DOHH2 (cell line): ENCODE results near the gene TSHZ2.

Source experiments
- H3F3A ChIP-seq: fragments of 200-600 bp; sonication (generic), shearing (Covaris generic); 2 replicates; pipeline ENCODE4 v1.6.0; 2016; ENCODE audit warnings: antibody characterized with exemption, mild to moderate bottlenecking; ENCODE audit not compliant: control insufficient read depth, insufficient read depth
- H3K27ac ChIP-seq: fragments of 200-600 bp; sonication (generic); 2 replicates; pipeline ENCODE4 v1.5.1; 2014; ENCODE audit warnings: low read depth, mild to moderate bottlenecking, low read length, moderate library complexity
- H3K27me3 ChIP-seq: fragments of 200-600 bp; sonication (generic); 2 replicates; pipeline ENCODE4 v1.6.1; 2014; ENCODE audit warnings: mild to moderate bottlenecking, low read length, mixed read lengths; ENCODE audit not compliant: control insufficient read depth
- H3K36me3 ChIP-seq: fragments of 200-600 bp; sonication (generic); 2 replicates; pipeline ENCODE4 v1.6.1; 2014; ENCODE audit warnings: mild to moderate bottlenecking, low read length, moderate library complexity, mixed read lengths; ENCODE audit not compliant: control insufficient read depth
- H3K4me1 ChIP-seq: fragments of 200-600 bp; sonication (generic); 2 replicates; pipeline ENCODE4 v1.6.1; 2014; ENCODE audit warnings: mild to moderate bottlenecking, low read length, mixed read lengths; ENCODE audit not compliant: control insufficient read depth
- H3K4me2 ChIP-seq: fragments of 200-600 bp; sonication (generic); 2 replicates; pipeline ENCODE4 v1.6.0; 2014; ENCODE audit warnings: mild to moderate bottlenecking, low read length, moderate library complexity
- H3K4me3 ChIP-seq: fragments of 200-600 bp; sonication (generic); 2 replicates; pipeline ENCODE4 v1.5.1; 2014; ENCODE audit warnings: mild to moderate bottlenecking, low read length, mixed read lengths
- H3K79me2 ChIP-seq: fragments of 200-600 bp; sonication (generic); 2 replicates; pipeline ENCODE4 v1.6.1; 2014; ENCODE audit warnings: mild to moderate bottlenecking, low read length, mixed read lengths; ENCODE audit not compliant: control insufficient read depth
- H3K9me2 ChIP-seq: fragments of 200-600 bp; sonication (generic); replicated peaks from 2 replicates; pipeline ENCODE4 v1.6.1; 2014; ENCODE audit warnings: mild to moderate bottlenecking, low read length, mixed read lengths; ENCODE audit not compliant: control insufficient read depth
- H3K9me3 ChIP-seq: fragments of 200-600 bp; sonication (generic); 2 replicates; pipeline ENCODE4 v1.6.1; 2014; ENCODE audit warnings: antibody characterized with exemption, low read length, mixed read lengths; ENCODE audit not compliant: control insufficient read depth, insufficient read depth
- H4K20me1 ChIP-seq: fragments of 200-600 bp; sonication (generic); 2 replicates; pipeline ENCODE4 v1.6.0; 2014; ENCODE audit warnings: low read depth, mild to moderate bottlenecking, antibody characterized with exemption, low read length, moderate library complexity; ENCODE audit not compliant: control insufficient read depth, insufficient read depth
- CTCF ChIP-seq: fragments of 200-600 bp; sonication (generic); IDR thresholded peaks from one replicate; pipeline ENCODE4 v1.5.1; 2014; ENCODE audit warnings: antibody characterized with exemption, mild to moderate bottlenecking, low read depth, low read length; ENCODE audit not compliant: poor library complexity, severe bottlenecking
- EZH2phosphoT487 ChIP-seq: fragments of 200-600 bp; sonication (generic); IDR thresholded peaks from 2 replicates; pipeline ENCODE4 v1.6.1; 2017; ENCODE audit warnings: borderline replicate concordance, mild to moderate bottlenecking, antibody characterized with exemption, low read length, moderate library complexity, mixed read lengths

TSHZ2 gene

GRCh38 chr20:53423587-53424146, 451.5 kb downstream of the TSHZ2 start:
- TF ChIP-seq CTCF (no peak), EZH2phosphoT487 (no peak)
- no peaks in the 10 kb centered on the region for H3K9me3 ChIP-seq
- H3K4me2 ChIP-seq = no peak overlapping the region
- no peaks in the 10 kb centered on the region for H3K9me2 ChIP-seq
- no peak overlapping the region for H3K27ac ChIP-seq
- H3K36me3 ChIP-seq = no peaks in the 10 kb centered on the region
- no peak overlapping the region for H3K4me3 ChIP-seq
- H3K4me1 ChIP-seq = no peaks in the 10 kb centered on the region
- H3K27me3 ChIP-seq = no peaks in the 10 kb centered on the region
- no peaks in the 10 kb centered on the region for H3F3A ChIP-seq
- no peaks in the 10 kb centered on the region for H3K79me2 ChIP-seq
- H4K20me1 ChIP-seq = no peaks in the 10 kb centered on the region

GRCh38 chr20:53425481-53425880, 453.3 kb downstream of the TSHZ2 start:
- no peaks in the 10 kb centered on the region for H3K4me1 ChIP-seq
- H3K4me3 ChIP-seq = no peak overlapping the region
- H3K27ac ChIP-seq = no peak overlapping the region
- no peaks in the 10 kb centered on the region for H3K79me2 ChIP-seq
- H3K27me3 ChIP-seq = no peaks in the 10 kb centered on the region
- TF ChIP-seq EZH2phosphoT487 (no peak), CTCF (no peak)
- no peaks in the 10 kb centered on the region for H3F3A ChIP-seq
- H3K36me3 ChIP-seq = no peaks in the 10 kb centered on the region
- no peak overlapping the region for H3K4me2 ChIP-seq
- H3K9me3 ChIP-seq = no peaks in the 10 kb centered on the region
- no peaks in the 10 kb centered on the region for H3K9me2 ChIP-seq
- no peaks in the 10 kb centered on the region for H4K20me1 ChIP-seq

GRCh38 chr20:53425941-53426340, 453.8 kb downstream of the TSHZ2 start:
- no peak overlapping the region for H3K27ac ChIP-seq

More at GRCh38 chr20:53425941-53426340, 453.8 kb downstream of the TSHZ2 start:
- Histone ChIP-seq H3K36me3 (no peaks in the 10 kb centered on the region), H3K27me3 (no peaks in the 10 kb centered on the region), H3K9me3 (no peaks in the 10 kb centered on the region), H3K4me2 (no peak overlapping the region), H3K4me1 (no peaks in the 10 kb centered on the region), H4K20me1 (no peaks in the 10 kb centered on the region), H3K9me2 (no peaks in the 10 kb centered on the region), H3K79me2 (no peaks in the 10 kb centered on the region), H3F3A (no peaks in the 10 kb centered on the region), H3K4me3 (no peak overlapping the region)
- TF ChIP-seq CTCF = no peak
- no peak for TF ChIP-seq EZH2phosphoT487
